Epithelial cell of proximal tubule (primary cell): Measurements from ENCODE around the gene MROH9. TPM values are rescaled to one million over a fixed set of nuclear protein-coding genes. Genes with fewer than 3 reads are reported as not detected.
A peak's percentile ranks its signal among the peaks of the same experiment; 100 is the strongest.

Experiments
- DNase-seq: peaks from one replicate; pipeline ENCODE4 v3.0.0-alpha.2; 2011; ENCODE audit warnings: low read depth
- H3K4me3 ChIP-seq: 2 replicates; pipeline ENCODE4 v1.5.1; 2011; ENCODE audit warnings: low read depth, mild to moderate bottlenecking, low read length
- CTCF ChIP-seq: conservative IDR thresholded peaks from 2 replicates; pipeline ENCODE4 v1.5.1; 2012; ENCODE audit warnings: low read depth, mild to moderate bottlenecking, low read length
- total RNA-seq: library from RNA; depleted of rRNA; stranded (reverse); fragments of >200 nt; gene quantifications from 2 replicates; pipeline ENCODE4 v1.2.3, GENCODE V29; 2015

The MROH9 gene
- total RNA-seq, 1 donor from 2014 or later = not detected

- DNase-seq = peak; percentile 18
- H3K4me3 ChIP-seq = no peak overlapping the region
- peak; percentile 71 for TF ChIP-seq CTCF
These were observed 31.9 kb downstream of the MROH9 start for GRCh38 chr1:170967042-170967910.

GRCh38 chr1:170970256-170970655, 34.9 kb downstream of the MROH9 start:
- no peak overlapping the region for H3K4me3 ChIP-seq
- DNase-seq = no peak
- TF ChIP-seq CTCF = no peak

- no peak overlapping the region for H3K4me3 ChIP-seq
- no peak for TF ChIP-seq CTCF
- DNase-seq = no peak
These were observed 43.1 kb downstream of the MROH9 start for GRCh38 chr1:170978371-170978910.

- H3K4me3 ChIP-seq = no peak overlapping the region
- no peak for TF ChIP-seq CTCF
- DNase-seq = no peak
These were observed 50.1 kb downstream of the MROH9 start for GRCh38 chr1:170985406-170985805.

GRCh38 chr1:170986901-170987300, 51.6 kb downstream of the MROH9 start:
- no peak for DNase-seq
- no peak overlapping the region for H3K4me3 ChIP-seq
- TF ChIP-seq CTCF = no peak

- no peak overlapping the region for H3K4me3 ChIP-seq
- TF ChIP-seq CTCF = no peak
- DNase-seq = no peak
These were observed 52.1 kb downstream of the MROH9 start for GRCh38 chr1:170987424-170987823.
